Lung (tissue), 12 donors: ENCODE data around the gene GPR37L1. TPM values are rescaled to one million over a fixed set of nuclear protein-coding genes. Genes with fewer than 3 reads are reported as not detected.

Experiments used
- ATAC-seq: fragments of 200-7000 bp; cut with Tn5 transposase; one replicate; pipeline ENCODE4 v1.9.1; 2020; ENCODE audit warnings: moderate number of reproducible peaks; ENCODE audit not compliant: insufficient read depth, low FRiP score
- DNase-seq, 3 donors: peaks; one replicate each; pipeline ENCODE4 v3.0.0-alpha.2; 2013 to 2017
- H3K27ac ChIP-seq, 2 donors: one replicate each; pipeline ENCODE4 v1.5.1; 2013; ENCODE audit warnings: mild to moderate bottlenecking in 2 of 2, moderate library complexity in 2 of 2, control low read depth in 1 of 2, inconsistent platforms in 1 of 2, low read depth in 1 of 2, low read length in 1 of 2
- H3K27me3 ChIP-seq, 3 donors: one replicate each; pipeline ENCODE4 v1.5.1; 2013; ENCODE audit warnings: low read length in 2 of 3; ENCODE audit not compliant: control insufficient read depth in 3 of 3, insufficient read depth in 3 of 3
- H3K36me3 ChIP-seq, 4 donors: one replicate each; pipeline ENCODE4 v1.5.1; 2013; ENCODE audit warnings: low read length in 4 of 4, mild to moderate bottlenecking in 1 of 4, moderate library complexity in 1 of 4; ENCODE audit not compliant: control insufficient read depth in 4 of 4, insufficient read depth in 4 of 4
- H3K4me1 ChIP-seq, 5 donors: one replicate each; pipeline ENCODE4 v1.5.1; 2013; ENCODE audit warnings: low read length in 5 of 5, mild to moderate bottlenecking in 2 of 5, moderate library complexity in 1 of 5; ENCODE audit not compliant: control insufficient read depth in 5 of 5, insufficient read depth in 5 of 5
- H3K4me3 ChIP-seq: one replicate; pipeline ENCODE4 v1.5.1; 2013; ENCODE audit warnings: mild to moderate bottlenecking, control low read depth, moderate library complexity
- H3K9ac ChIP-seq, 2 donors: one replicate each; pipeline ENCODE4 v1.5.1; 2013; ENCODE audit warnings: low read length in 2 of 2, control low read depth in 1 of 2; ENCODE audit not compliant: insufficient read depth in 1 of 2
- H3K9me3 ChIP-seq, 4 donors: one replicate each; pipeline ENCODE4 v1.5.1; 2013; ENCODE audit warnings: low read length in 3 of 4, mild to moderate bottlenecking in 1 of 4, moderate library complexity in 1 of 4; ENCODE audit not compliant: control insufficient read depth in 4 of 4, insufficient read depth in 3 of 4
- CTCF ChIP-seq: IDR thresholded peaks from 2 replicates; pipeline ENCODE4 v1.5.1; 2012; ENCODE audit warnings: mild to moderate bottlenecking; ENCODE audit errors: control extremely low read depth, extremely low read depth
- WGBS, 2 donors: extraction: QIAGEN DNeasy Blood & Tissue Kit; methylation state at CpG; one replicate each; pipeline ENCODE4 v1.1.7; 2013; 5-methylcytosine and 5-hydroxymethylcytosine counted together
- polyA plus RNA-seq, 2 donors: library from polyadenylated mRNA; stranded (reverse); fragments of 200-250 nt; gene quantifications; one replicate each; pipeline ENCODE4 v1.2.1, GENCODE V29; 2013
- total RNA-seq, 2 donors: library from RNA; depleted of rRNA in 1 of 2; stranded (reverse); fragments of >200 nt in 1 of 2; gene quantifications; one replicate each; pipeline ENCODE4 v1.2.1, GENCODE V29; 2014 to 2021
- donor health status: control.
- donor health status: control.
- donor health status: Bipolar disorder and iron deficiency.
- donor health status: healthy.
- donor health status: DM: yes; HTN: yes; CAD: no.

Gene GPR37L1
- total and polyA plus RNA-seq, 4 donors: 0.04 to 0.09 (median 0.05) TPM; not detected in 1

GRCh38 chr1:202154148-202154765 is 31.5 kb downstream of the GPR37L1 start:
- no peak overlapping the region for H3K4me3 ChIP-seq
- H3K36me3 ChIP-seq: peaks cover 0 to 3% (median 0%) of the 10 kb centered on the region in 4 donors
- no peak overlapping the region for H3K27ac ChIP-seq
- ATAC-seq (no peak), DNase-seq (no peak)
- H3K9ac ChIP-seq: no peak overlapping the region
- H3K4me1 ChIP-seq: peaks cover 0 to 6% (median 0%) of the 10 kb centered on the region in 5 donors
- 71 to 85% methylated on average over 10 of the region's 10 CpGs for WGBS, 2 donors
- TF ChIP-seq CTCF: no peak
- H3K27me3 ChIP-seq: no peaks in the 10 kb centered on the region
- no peaks in the 10 kb centered on the region for H3K9me3 ChIP-seq

GRCh38 chr1:202154766-202155477 is 32.2 kb downstream of the GPR37L1 start:
- H3K4me1 ChIP-seq: peaks cover 0 to 6% (median 0%) of the 10 kb centered on the region in 5 donors
- 37 to 39% methylated on average over 11 of the region's 11 CpGs for WGBS, 2 donors
- no peak overlapping the region for H3K27ac ChIP-seq
- H3K36me3 ChIP-seq: peaks cover 0 to 3% (median 0%) of the 10 kb centered on the region in 4 donors
- no peaks in the 10 kb centered on the region for H3K9me3 ChIP-seq
- H3K4me3 ChIP-seq: no peak overlapping the region
- peak; percentile 66 for ATAC-seq
- TF ChIP-seq CTCF: peak; percentile 0
- no peaks in the 10 kb centered on the region for H3K27me3 ChIP-seq
- DNase-seq: peak; percentile 71 to 83 (median 74)
- no peak overlapping the region for H3K9ac ChIP-seq

DNA sequence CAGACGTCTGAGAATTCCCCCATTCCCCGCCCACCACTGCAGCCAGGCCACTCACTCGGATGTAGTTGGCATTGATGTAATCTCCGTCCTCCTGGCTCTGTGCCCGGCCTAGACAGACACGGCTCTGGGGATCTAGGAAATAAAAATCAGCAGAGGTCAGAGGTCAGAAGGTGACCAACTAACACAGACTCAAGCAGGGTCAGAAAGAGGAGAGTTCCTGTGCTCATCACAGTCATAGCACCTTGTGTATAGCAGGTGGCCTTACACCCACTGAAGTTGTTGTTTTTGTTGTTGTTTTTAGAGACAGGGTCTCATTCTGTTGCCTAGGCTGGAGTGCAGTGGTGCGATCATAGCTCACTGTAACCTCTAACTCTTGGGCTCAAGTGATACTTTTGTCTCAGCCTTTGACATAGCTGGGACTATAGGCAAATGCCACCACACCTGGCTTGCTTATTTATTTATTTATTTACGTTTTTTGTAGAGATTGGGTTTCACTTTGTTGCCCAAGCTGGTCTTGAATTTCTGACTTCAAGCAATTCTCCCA is 32.8 kb downstream of the GPR37L1 start:
- peak in 1 of 3 donors; percentile 13 for DNase-seq
- H3K9ac ChIP-seq: no peak overlapping the region
- TF ChIP-seq CTCF: no peak
- H3K36me3 ChIP-seq: peaks cover 0 to 3% (median 0%) of the 10 kb centered on the region in 4 donors
- H3K27ac ChIP-seq: no peak overlapping the region
- no peaks in the 10 kb centered on the region for H3K9me3 ChIP-seq
- WGBS, 2 donors: 27 to 31% methylated on average over 8 of the region's 8 CpGs
- ATAC-seq: no peak
- peaks cover 0 to 9% (median 0%) of the 10 kb centered on the region in 5 donors for H3K4me1 ChIP-seq
- no peaks in the 10 kb centered on the region for H3K27me3 ChIP-seq
- no peak overlapping the region for H3K4me3 ChIP-seq
